Measurements from ENCODE around the gene TRPM2. TPM values are rescaled to one million over a fixed set of nuclear protein-coding genes. Genes with fewer than 3 reads are reported as not detected.

TRPM2 gene
- total and polyA plus RNA-seq, 2 of the 13 experiments (the other 11 are each of a cell fraction or from before 2014, with no cell fraction given) = 0.07 to 0.20 TPM

GRCh38 chr21:44326272-44326647, 27.2 kb upstream of the TRPM2 start:
- no peak overlapping the region for H3K27ac ChIP-seq (ENCODE audit: extremely low read length, insufficient read depth, low read length)
- no peak overlapping the region for H3K9ac ChIP-seq (ENCODE audit: insufficient read depth, low read depth, low read length)
- H3K79me2 ChIP-seq (ENCODE audit: insufficient read depth, low read length) = no peaks in the 10 kb centered on the region
- no peak overlapping the region for H3K4me3 ChIP-seq (replicated peaks in 1 of 3; ENCODE audit: insufficient read depth in 1 of 3, low read depth in 2 of 3, low read length in 3 of 3)
- H3K27me3 ChIP-seq (ENCODE audit: control insufficient read depth in 1 of 2, insufficient read depth in 2 of 2, low read length in 2 of 2) = no peaks in the 10 kb centered on the region
- no CpG with 5 or more reads among the region's 13 CpGs for whole genome bisulfite sequencing (ENCODE audit: low lambda C conversion rate)
- no peak for FAIRE-seq
- no peak for ATAC-seq
- TF ChIP-seq YEATS4 (CRISPR knock-in tag; IDR thresholded peaks at IDR 0.05; ENCODE audit: borderline replicate concordance) (no peak), EHMT2 (IDR thresholded peaks at IDR 0.05; ENCODE audit: borderline replicate concordance, low read depth, low read length) (no peak), AGO2 (optimal IDR thresholded peaks at IDR 0.05; ENCODE audit: low read depth, low read length) (no peak), POLR2AphosphoS2 (IDR thresholded peaks at IDR 0.05; ENCODE audit: low read depth, low read length) (no peak), ZNF746 (CRISPR knock-in tag; IDR thresholded peaks at IDR 0.05) (no peak), ZNF589 (CRISPR knock-in tag; conservative IDR thresholded peaks at IDR 0.05) (no peak), TEAD3 (CRISPR knock-in tag; optimal IDR thresholded peaks at IDR 0.05; ENCODE audit: borderline replicate concordance) (no peak), NR2C2 (CRISPR knock-in tag; IDR thresholded peaks at IDR 0.05; ENCODE audit: borderline replicate concordance) (no peak), ZNF883 (CRISPR knock-in tag; IDR thresholded peaks at IDR 0.05; ENCODE audit: not compliant biosample characterization) (no peak), STAT5B (CRISPR knock-in tag; IDR thresholded peaks at IDR 0.05) (no peak), ZNF230 (CRISPR knock-in tag; IDR thresholded peaks at IDR 0.05) (no peak), ZNF670 (CRISPR knock-in tag; IDR thresholded peaks at IDR 0.05; ENCODE audit: borderline replicate concordance) (no peak), ZNF546 (CRISPR knock-in tag; conservative IDR thresholded peaks at IDR 0.05) (no peak)
- TF ChIP-seq, protein P1, sequence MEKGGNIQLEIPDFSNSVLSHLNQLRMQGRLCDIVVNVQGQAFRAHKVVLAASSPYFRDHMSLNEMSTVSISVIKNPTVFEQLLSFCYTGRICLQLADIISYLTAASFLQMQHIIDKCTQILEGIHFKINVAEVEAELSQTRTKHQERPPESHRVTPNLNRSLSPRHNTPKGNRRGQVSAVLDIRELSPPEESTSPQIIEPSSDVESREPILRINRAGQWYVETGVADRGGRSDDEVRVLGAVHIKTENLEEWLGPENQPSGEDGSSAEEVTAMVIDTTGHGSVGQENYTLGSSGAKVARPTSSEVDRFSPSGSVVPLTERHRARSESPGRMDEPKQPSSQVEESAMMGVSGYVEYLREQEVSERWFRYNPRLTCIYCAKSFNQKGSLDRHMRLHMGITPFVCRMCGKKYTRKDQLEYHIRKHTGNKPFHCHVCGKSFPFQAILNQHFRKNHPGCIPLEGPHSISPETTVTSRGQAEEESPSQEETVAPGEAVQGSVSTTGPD (CRISPR knock-in tag; IDR thresholded peaks at IDR 0.05) = no peak
- ChIA-PET POLR2A (interaction anchor here (0.7 kb wide), 1 partner anchor 12 kb away, joined by 3 read pairs; no protein-coding TSS in a partner anchor), CTCF (ENCODE audit: low intra/inter-chr PET ratio, low total read pairs) (no interaction called here)
- H3K36me3 ChIP-seq (replicated peaks in 1 of 2; ENCODE audit: control insufficient read depth in 1 of 2, insufficient read depth in 2 of 2, low read length in 2 of 2) = peaks cover 13 to 37% of the 10 kb centered on the region in 2 experiments; a peak in 4 of 5 replicates
- H3K9me3 ChIP-seq (ENCODE audit: low read length) = no peaks in the 10 kb centered on the region
- no peak for DNase-seq (ENCODE audit: low spot score)
- BruUV-seq (replicated peaks) = no TSS peak
- no peak overlapping the region for H2AFZ ChIP-seq (ENCODE audit: low read length)
- intact Hi-C loops (cut with micrococcal nuclease; ENCODE audit: unreplicated experiment) = no loop called here
- H3K4me2 ChIP-seq (ENCODE audit: low read depth, low read length) = no peak overlapping the region
- H3K4me1 ChIP-seq (ENCODE audit: insufficient read depth, low read length) = no peaks in the 10 kb centered on the region
- H4K20me1 ChIP-seq (ENCODE audit: insufficient read depth, low read length) = no peaks in the 10 kb centered on the region
- in situ Hi-C loops (cut with HindIII; ENCODE audit: extremely low pct_ligation_motif_present, low pct_unique_long_range_greater_than_20kb) = no loop called here

Measured in HepG2 (cell line).